Keratinocyte (primary cell): ENCODE results near the gene LZTFL1. TPM values are rescaled to one million over a fixed set of nuclear protein-coding genes. Genes with fewer than 3 reads are reported as not detected.
A peak's percentile ranks its signal among the peaks of the same experiment; 100 is the strongest.

Experiments used
- DNase-seq: peaks from one replicate; pipeline ENCODE4 v3.0.0-alpha.2; 2011; ENCODE audit warnings: low read depth, missing footprints, low spot score
- FAIRE-seq: peaks from 2 replicates; lab custom pipeline; 2011; peaks lifted over from hg19 to GRCh38; lab: Jason Lieb, UNC
- H2AFZ ChIP-seq: 2 replicates; pipeline ENCODE4 v1.6.0; 2012; ENCODE audit warnings: low read length, control low read depth, inconsistent platforms; ENCODE audit not compliant: control insufficient read depth
- H3K27ac ChIP-seq: 2 replicates; pipeline ENCODE4 v1.5.1; 2011; ENCODE audit warnings: low read length; ENCODE audit not compliant: control insufficient read depth, insufficient read depth
- H3K27me3 ChIP-seq: 3 replicates; pipeline ENCODE4 v1.6.0; 2011; ENCODE audit warnings: low read length; ENCODE audit not compliant: control insufficient read depth, insufficient read depth; ENCODE audit errors: extremely low read depth
- H3K36me3 ChIP-seq, 2 experiments: 2 replicates in 1 of 2; 3 replicates in 1 of 2; pipeline ENCODE4 v1.5.1; 2011; ENCODE audit warnings: low read length in 2 of 2, mild to moderate bottlenecking in 1 of 2; ENCODE audit not compliant: control insufficient read depth in 2 of 2, insufficient read depth in 2 of 2; ENCODE audit errors: extremely low read depth in 1 of 2
- H3K4me1 ChIP-seq: 3 replicates; pipeline ENCODE4 v1.5.1; 2011; ENCODE audit warnings: low read length; ENCODE audit not compliant: control insufficient read depth, insufficient read depth; ENCODE audit errors: extremely low read depth
- H3K4me2 ChIP-seq: 3 replicates; pipeline ENCODE4 v1.6.0; 2011; ENCODE audit warnings: low read depth, low read length; ENCODE audit not compliant: control insufficient read depth, insufficient read depth; ENCODE audit errors: extremely low read depth
- H3K4me3 ChIP-seq, 3 experiments: fragments of 200-600 bp in 1 of 3; sonication (generic) in 1 of 3; 2 replicates in 2 of 3; 3 replicates in 1 of 3; pipeline ENCODE4 v1.5.1; 2011 to 2016; ENCODE audit warnings: low read length in 3 of 3, mild to moderate bottlenecking in 3 of 3, control low read depth in 2 of 3, inconsistent platforms in 1 of 3, low read depth in 1 of 3, mixed read lengths in 1 of 3, mixed run types in 1 of 3, moderate library complexity in 1 of 3; ENCODE audit not compliant: control insufficient read depth in 2 of 3, insufficient read depth in 2 of 3; ENCODE audit errors: extremely low read depth in 1 of 3
- H3K79me2 ChIP-seq: 2 replicates; pipeline ENCODE4 v1.6.0; 2012; ENCODE audit warnings: low read length; ENCODE audit not compliant: control insufficient read depth, insufficient read depth
- H3K9ac ChIP-seq: 3 replicates; pipeline ENCODE4 v1.6.0; 2011; ENCODE audit warnings: low read length; ENCODE audit not compliant: control insufficient read depth, insufficient read depth; ENCODE audit errors: extremely low read depth
- H3K9me1 ChIP-seq: 3 replicates; pipeline ENCODE4 v1.6.0; 2011; ENCODE audit warnings: low read length; ENCODE audit not compliant: control insufficient read depth, insufficient read depth; ENCODE audit errors: extremely low read depth
- H3K9me3 ChIP-seq: 2 replicates; pipeline ENCODE4 v1.5.1; 2012; ENCODE audit warnings: low read depth, low read length; ENCODE audit not compliant: control insufficient read depth
- H4K20me1 ChIP-seq: 3 replicates; pipeline ENCODE4 v1.6.0; 2011; ENCODE audit warnings: low read length; ENCODE audit not compliant: control insufficient read depth, insufficient read depth; ENCODE audit errors: extremely low read depth
- CTCF ChIP-seq, 3 experiments: IDR thresholded peaks in 1 of 3; conservative IDR thresholded peaks in 1 of 3; optimal IDR thresholded peaks in 1 of 3; 2 replicates in 2 of 3; 3 replicates in 1 of 3; pipeline versions ENCODE3 to v1.5.1; 2011; ENCODE audit warnings: low read length in 3 of 3, mild to moderate bottlenecking in 3 of 3, moderate library complexity in 2 of 3, control low read depth in 1 of 3, inconsistent platforms in 1 of 3; ENCODE audit not compliant: insufficient read depth in 2 of 3; ENCODE audit errors: extremely low read depth in 1 of 3
- EZH2 ChIP-seq: IDR thresholded peaks from one replicate; pipeline ENCODE4 v1.6.1; 2012; ENCODE audit warnings: inconsistent platforms, mild to moderate bottlenecking, low read length, moderate library complexity
- dilution Hi-C: fragments of 300-500 bp; cut with MboI; formaldehyde crosslinking; loops from one replicate; pipeline ENCODE4 v1.7.0; 2020; ENCODE audit warnings: low sequenced_read_pairs; ENCODE audit not compliant: extremely low pct_ligation_motif_present
- polyA plus RNA-seq, 5 experiments: library from polyadenylated mRNA; depleted of rRNA in 3 of 5; stranded (reverse) in 3 of 5; stranded (forward) in 1 of 5; unstranded in 1 of 5; fragments of >200 nt; gene quantifications; 1 replicate in 1 of 5; 2 replicates in 3 of 5; 3 replicates in 1 of 5; pipeline versions ENCODE4 v1.2.1 to v1.2.3, GENCODE V29; 2011 to 2012; ENCODE audit warnings: missing spikeins in 2 of 5, low read depth in 1 of 5, low replicate concordance in 1 of 5

Gene LZTFL1
- polyA plus RNA-seq, 1 donor (not counting 4 experiments of a cell fraction or from before 2014, with no cell fraction given), result 17.9 TPM

GRCh38 chr3:45795882-45796765, 45.8 kb downstream of the LZTFL1 start, which contains the start of gene SLC6A20:
TSS of gene SLC6A20 (minus strand) at chr3:45796536. CDS start at chr3:45796419, 117 bp downstream.
- TF ChIP-seq CTCF (optimal IDR thresholded peaks at IDR 0.05 in 1 of 3, IDR thresholded peaks at IDR 0.05 in 1 of 3, conservative IDR thresholded peaks at IDR 0.05 in 1 of 3; ENCODE audit: extremely low read depth in 1 of 3, insufficient read depth in 2 of 3, low read length in 3 of 3) (no peak), EZH2 (no peak)
- H2AFZ ChIP-seq, result peak within 1 kb of the TSS; percentile 79
- peaks cover 3% of the 10 kb centered on the region for H3K4me1 ChIP-seq
- no peaks in the 10 kb centered on the region for H3K9me1 ChIP-seq
- H3K9me3 ChIP-seq, result no peaks in the 10 kb centered on the region
- dilution Hi-C loops, result no loop called here
- DNase-seq (no peak), FAIRE-seq (no peak)
- peak within 1 kb of the TSS; percentile 44 to 58 (median 51) for H3K4me3 ChIP-seq
- H3K27me3 ChIP-seq, result peaks cover 19% of the 10 kb centered on the region
- no peak within 1 kb of the TSS for H3K27ac ChIP-seq
- H3K9ac ChIP-seq, result peak within 1 kb of the TSS; percentile 66
- no peaks in the 10 kb centered on the region for H3K79me2 ChIP-seq
- no peaks in the 10 kb centered on the region for H3K36me3 ChIP-seq
- H4K20me1 ChIP-seq, result no peaks in the 10 kb centered on the region
- peak within 1 kb of the TSS; percentile 85 for H3K4me2 ChIP-seq

GRCh38 chr3:45795509-45795881, 46.4 kb downstream of the LZTFL1 start:
- no peaks in the 10 kb centered on the region for H3K79me2 ChIP-seq
- no peaks in the 10 kb centered on the region for H3K9me3 ChIP-seq
- peaks cover 19% of the 10 kb centered on the region for H3K27me3 ChIP-seq
- H3K9me1 ChIP-seq, result no peaks in the 10 kb centered on the region
- peak overlapping the region; percentile 44 to 58 (median 51) for H3K4me3 ChIP-seq
- peak overlapping the region; percentile 79 for H2AFZ ChIP-seq
- peaks cover under 1% of the 10 kb centered on the region for H3K4me1 ChIP-seq
- TF ChIP-seq CTCF (optimal IDR thresholded peaks at IDR 0.05 in 1 of 3, IDR thresholded peaks at IDR 0.05 in 1 of 3, conservative IDR thresholded peaks at IDR 0.05 in 1 of 3; ENCODE audit: extremely low read depth in 1 of 3, insufficient read depth in 2 of 3, low read length in 3 of 3), result no peak
- TF ChIP-seq EZH2, result no peak
- peak overlapping the region; percentile 66 for H3K9ac ChIP-seq
- FAIRE-seq (peak; percentile 44), DNase-seq (no peak)
- no peak overlapping the region for H3K27ac ChIP-seq
- H3K4me2 ChIP-seq, result peak overlapping the region; percentile 85
- no peaks in the 10 kb centered on the region for H3K36me3 ChIP-seq
- no peaks in the 10 kb centered on the region for H4K20me1 ChIP-seq
- dilution Hi-C loops, result no loop called here
